Activated naive CD8-positive, alpha-beta T cell treated with anti-CD3 and anti-CD28 coated beads, Interleukin-2, amount 50 U/mL, for 24 hours (primary cell): Measurements from ENCODE around the gene HPCAL1.

Source experiments
- ATAC-seq: fragments of 150-1000 bp; cut with Tn5 transposase; one replicate; pipeline ENCODE4 v1.10.0; 2021
- DNase-seq: peaks from one replicate; pipeline ENCODE4 v3.0.0; 2021
- H3K27ac Mint-ChIP-seq: one replicate; pipeline ENCODE4 v1.8.0; 2021; ENCODE audit warnings: mild to moderate bottlenecking, mixed read lengths
- H3K27me3 Mint-ChIP-seq: one replicate; pipeline ENCODE4 v1.8.0; 2021; ENCODE audit warnings: mixed read lengths
- H3K36me3 Mint-ChIP-seq: one replicate; pipeline ENCODE4 v1.8.0; 2021; ENCODE audit warnings: low read depth, mixed read lengths
- H3K4me1 Mint-ChIP-seq: one replicate; pipeline ENCODE4 v1.8.0; 2021; ENCODE audit warnings: mixed read lengths
- H3K4me3 Mint-ChIP-seq: one replicate; pipeline ENCODE4 v1.8.0; 2021; ENCODE audit warnings: mild to moderate bottlenecking, moderate library complexity, mixed read lengths
- H3K9me3 Mint-ChIP-seq: one replicate; pipeline ENCODE4 v1.8.0; 2021; ENCODE audit warnings: mixed read lengths

Gene HPCAL1

GRCh38 chr2:10357193-10358169 lies 54.8 kb downstream of the HPCAL1 start:
- peaks cover 3% of the 10 kb centered on the region for H3K36me3 Mint-ChIP-seq

GRCh38 chr2:10359246-10359645 lies 56.5 kb downstream of the HPCAL1 start:
- no peak for ATAC-seq
- Mint-ChIP-seq H3K36me3 (no peaks in the 10 kb centered on the region), H3K27ac (no peak overlapping the region), H3K27me3 (no peaks in the 10 kb centered on the region), H3K4me1 (peaks cover 42% of the 10 kb centered on the region), H3K9me3 (no peaks in the 10 kb centered on the region), H3K4me3 (no peak overlapping the region)
- no peak for DNase-seq

More at GRCh38 chr2:10357193-10358169, 54.8 kb downstream of the HPCAL1 start:
- H3K9me3 Mint-ChIP-seq: no peaks in the 10 kb centered on the region
- no peak overlapping the region for H3K27ac Mint-ChIP-seq
- ATAC-seq (no peak), DNase-seq (no peak)
- H3K27me3 Mint-ChIP-seq: no peaks in the 10 kb centered on the region
- H3K4me3 Mint-ChIP-seq: no peak overlapping the region
- peaks cover 42% of the 10 kb centered on the region for H3K4me1 Mint-ChIP-seq

GRCh38 chr2:10359731-10360329 lies 57.1 kb downstream of the HPCAL1 start:
- Mint-ChIP-seq H3K27me3 (no peaks in the 10 kb centered on the region), H3K9me3 (no peaks in the 10 kb centered on the region), H3K4me1 (peaks cover 40% of the 10 kb centered on the region), H3K27ac (no peak overlapping the region), H3K4me3 (no peak overlapping the region), H3K36me3 (no peaks in the 10 kb centered on the region)
- ATAC-seq (no peak), DNase-seq (no peak)

- Mint-ChIP-seq H3K4me3 (no peak overlapping the region), H3K27ac (peak overlapping the region; percentile 9)
These were observed 57.8 kb downstream of the HPCAL1 start for GRCh38 chr2:10360460-10360849.

GRCh38 chr2:10360850-10361588 lies 58.3 kb downstream of the HPCAL1 start:
- DNase-seq (no peak), ATAC-seq (no peak)
- H3K9me3 Mint-ChIP-seq: no peaks in the 10 kb centered on the region
- H3K27ac Mint-ChIP-seq: peak overlapping the region; percentile 9
- peaks cover 36% of the 10 kb centered on the region for H3K4me1 Mint-ChIP-seq
- no peak overlapping the region for H3K4me3 Mint-ChIP-seq
- H3K36me3 Mint-ChIP-seq: no peaks in the 10 kb centered on the region
- no peaks in the 10 kb centered on the region for H3K27me3 Mint-ChIP-seq

More at GRCh38 chr2:10360460-10360849, 57.8 kb downstream of the HPCAL1 start:
- Mint-ChIP-seq H3K36me3 (no peaks in the 10 kb centered on the region), H3K4me1 (peaks cover 42% of the 10 kb centered on the region), H3K27me3 (no peaks in the 10 kb centered on the region), H3K9me3 (no peaks in the 10 kb centered on the region)
- DNase-seq (no peak), ATAC-seq (no peak)

GRCh38 chr2:10362096-10362897 lies 59.6 kb downstream of the HPCAL1 start:
- H3K4me3 Mint-ChIP-seq: no peak overlapping the region
- H3K9me3 Mint-ChIP-seq: no peaks in the 10 kb centered on the region

GRCh38 chr2:10362898-10363454 lies 60.3 kb downstream of the HPCAL1 start:
- DNase-seq (no peak), ATAC-seq (no peak)
- no peak overlapping the region for H3K27ac Mint-ChIP-seq
- peaks cover 39% of the 10 kb centered on the region for H3K4me1 Mint-ChIP-seq
- H3K4me3 Mint-ChIP-seq: no peak overlapping the region
- H3K9me3 Mint-ChIP-seq: no peaks in the 10 kb centered on the region
- H3K27me3 Mint-ChIP-seq: no peaks in the 10 kb centered on the region
- no peaks in the 10 kb centered on the region for H3K36me3 Mint-ChIP-seq

More at GRCh38 chr2:10362096-10362897, 59.6 kb downstream of the HPCAL1 start:
- no peaks in the 10 kb centered on the region for H3K36me3 Mint-ChIP-seq
- DNase-seq: no peak
- peaks cover 36% of the 10 kb centered on the region for H3K4me1 Mint-ChIP-seq
- no peak for ATAC-seq
- H3K27ac Mint-ChIP-seq: peak overlapping the region; percentile 31
- H3K27me3 Mint-ChIP-seq: no peaks in the 10 kb centered on the region

- Mint-ChIP-seq H3K4me1 (peaks cover 39% of the 10 kb centered on the region), H3K9me3 (no peaks in the 10 kb centered on the region), H3K4me3 (no peak overlapping the region), H3K36me3 (no peaks in the 10 kb centered on the region), H3K27ac (no peak overlapping the region), H3K27me3 (no peaks in the 10 kb centered on the region)
- no peak for ATAC-seq
- no peak for DNase-seq
These were observed 61.3 kb downstream of the HPCAL1 start for GRCh38 chr2:10363861-10364610.

- ATAC-seq (no peak), DNase-seq (no peak)
- no peaks in the 10 kb centered on the region for H3K36me3 Mint-ChIP-seq
- no peak overlapping the region for H3K4me3 Mint-ChIP-seq
- no peaks in the 10 kb centered on the region for H3K9me3 Mint-ChIP-seq
- H3K4me1 Mint-ChIP-seq: peaks cover 37% of the 10 kb centered on the region
- no peak overlapping the region for H3K27ac Mint-ChIP-seq
- no peaks in the 10 kb centered on the region for H3K27me3 Mint-ChIP-seq
These were observed 62.7 kb downstream of the HPCAL1 start for GRCh38 chr2:10365412-10365811.

GRCh38 chr2:10366601-10367270 lies 64.0 kb downstream of the HPCAL1 start:
- DNase-seq: no peak
- Mint-ChIP-seq H3K27me3 (no peaks in the 10 kb centered on the region), H3K4me3 (no peak overlapping the region), H3K36me3 (no peaks in the 10 kb centered on the region), H3K4me1 (peaks cover 30% of the 10 kb centered on the region), H3K9me3 (no peaks in the 10 kb centered on the region), H3K27ac (no peak overlapping the region)
- ATAC-seq: no peak

- H3K27ac Mint-ChIP-seq: no peak overlapping the region
- H3K4me1 Mint-ChIP-seq: peaks cover 28% of the 10 kb centered on the region
- H3K27me3 Mint-ChIP-seq: no peaks in the 10 kb centered on the region
- no peaks in the 10 kb centered on the region for H3K36me3 Mint-ChIP-seq
- DNase-seq (no peak), ATAC-seq (no peak)
- no peaks in the 10 kb centered on the region for H3K9me3 Mint-ChIP-seq
- no peak overlapping the region for H3K4me3 Mint-ChIP-seq
These were observed 65.1 kb downstream of the HPCAL1 start for GRCh38 chr2:10367472-10368439.
